NCI-H345 (cell line): ENCODE measurements around the gene XRCC4.
"Not testable (repeated sequence)": the region's sequence is repeated elsewhere in the genome, so short reads cannot be mapped to it uniquely, and the experiment has no call there.

Experiments
- DNase-seq: peaks from one replicate; lab custom pipeline; 2025; lab: John Stamatoyannopoulos, UW

The XRCC4 gene

DNA sequence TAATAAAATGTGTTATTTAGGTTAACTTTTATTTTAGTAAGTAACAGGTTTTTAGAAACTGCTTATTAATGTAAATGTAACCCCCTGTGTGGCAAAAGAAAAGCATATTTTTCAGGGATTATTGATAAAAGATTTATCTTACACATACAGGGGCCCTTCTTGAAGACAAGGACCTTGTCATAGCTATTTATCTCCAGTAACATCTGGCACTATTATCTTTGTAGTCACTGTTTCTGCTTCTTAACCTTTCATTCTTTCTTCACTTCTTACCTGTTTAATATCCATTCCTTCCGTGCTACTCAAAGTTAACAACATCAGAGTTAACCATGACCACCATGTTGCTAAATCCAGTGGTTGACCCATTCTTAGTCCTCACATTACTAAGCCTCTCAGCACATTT lies 276.4 kb downstream of the XRCC4 start:
- DNase-seq = no peak

DNA sequence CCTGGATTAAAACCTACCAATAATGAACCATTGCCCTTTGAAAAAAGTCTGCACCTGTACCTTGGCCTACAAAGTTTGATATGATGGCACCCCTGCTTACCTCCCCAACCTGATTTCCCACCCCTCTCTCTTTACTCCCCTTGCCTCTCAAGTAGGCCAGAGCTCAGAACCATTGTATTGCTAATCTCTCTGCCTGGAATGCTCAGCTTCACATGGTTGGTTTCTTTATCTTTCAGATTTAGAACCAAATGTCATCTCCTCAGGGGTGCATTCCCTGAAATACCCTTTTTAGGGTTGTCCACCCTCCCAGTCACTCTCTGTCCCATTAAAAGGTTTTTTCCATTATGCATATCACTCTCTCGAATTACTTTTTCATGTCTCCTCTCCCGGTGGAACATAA lies 277.6 kb downstream of the XRCC4 start:
- no peak for DNase-seq

DNA sequence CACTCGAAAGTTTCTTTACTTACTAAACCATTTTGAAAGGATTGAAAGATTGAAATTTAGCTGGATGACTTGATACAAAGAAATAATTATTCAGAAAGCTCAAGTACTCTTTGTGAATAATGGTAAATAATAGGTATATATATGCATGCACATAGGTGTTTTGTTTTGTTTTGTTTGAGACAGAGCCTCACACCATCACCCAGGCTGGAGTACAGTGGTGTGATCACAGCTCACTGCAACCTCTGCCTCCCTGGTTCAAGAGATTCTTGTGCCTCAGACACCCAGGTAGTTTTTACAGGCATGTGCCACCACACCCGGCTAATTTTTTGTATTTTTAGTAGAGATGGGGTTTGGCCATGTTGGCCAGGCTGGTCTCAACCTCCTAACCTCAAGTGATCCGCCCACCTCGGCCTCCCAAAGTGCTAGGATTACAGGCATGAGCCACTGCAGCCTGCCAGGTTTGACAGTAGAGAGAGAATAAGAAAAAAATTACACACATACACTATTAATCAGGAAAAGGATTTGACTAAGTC lies 278.2 kb downstream of the XRCC4 start:
- DNase-seq = not testable (repeated sequence)

DNA sequence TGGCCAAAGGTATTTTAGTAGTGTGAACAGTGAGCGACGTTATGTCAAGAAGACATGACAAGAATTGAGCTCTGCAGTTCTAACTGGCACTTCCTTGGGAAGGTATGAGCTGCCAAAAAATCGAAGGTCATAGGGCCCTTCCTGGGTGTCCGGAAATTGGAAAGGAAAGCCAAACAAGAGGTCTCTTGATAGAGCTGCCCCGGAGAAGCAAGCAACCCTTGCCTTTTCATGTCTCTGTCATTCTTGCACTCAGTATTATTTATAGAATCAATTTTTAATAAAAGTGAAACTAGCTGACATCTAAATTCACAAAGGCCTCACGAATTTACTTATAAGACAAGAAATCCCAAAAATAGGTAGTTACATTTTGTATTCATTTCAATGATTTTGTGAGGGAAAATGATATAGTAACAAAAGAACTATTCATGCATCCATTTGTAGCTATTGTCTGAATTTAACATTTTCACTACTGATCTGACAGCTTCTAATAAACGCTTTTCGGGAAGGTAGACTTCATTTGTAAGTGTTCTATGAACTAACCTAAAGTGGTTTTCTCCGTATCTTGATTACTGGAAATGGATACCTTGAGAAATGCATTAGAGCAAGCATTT lies 280.4 kb downstream of the XRCC4 start:
- DNase-seq = no peak

DNA sequence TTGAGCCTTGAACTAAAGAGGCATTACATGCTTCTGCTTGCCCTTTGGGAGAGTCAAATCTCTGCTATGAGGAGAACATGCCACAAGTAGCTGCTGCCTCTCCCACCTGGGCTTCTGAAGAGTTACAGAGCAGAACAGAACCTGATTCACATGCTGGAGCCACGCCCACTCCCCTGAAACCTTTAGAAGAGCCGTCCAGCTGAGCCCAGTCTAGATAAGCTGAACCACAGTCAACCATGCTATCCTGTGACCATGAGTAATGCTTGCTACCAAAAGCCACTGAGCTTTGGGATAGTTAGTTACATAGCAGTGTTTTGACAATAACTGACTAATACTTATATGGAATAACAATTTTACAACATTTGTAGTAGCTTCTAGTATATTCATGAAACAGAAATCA lies 283.2 kb downstream of the XRCC4 start:
- no peak for DNase-seq

DNA sequence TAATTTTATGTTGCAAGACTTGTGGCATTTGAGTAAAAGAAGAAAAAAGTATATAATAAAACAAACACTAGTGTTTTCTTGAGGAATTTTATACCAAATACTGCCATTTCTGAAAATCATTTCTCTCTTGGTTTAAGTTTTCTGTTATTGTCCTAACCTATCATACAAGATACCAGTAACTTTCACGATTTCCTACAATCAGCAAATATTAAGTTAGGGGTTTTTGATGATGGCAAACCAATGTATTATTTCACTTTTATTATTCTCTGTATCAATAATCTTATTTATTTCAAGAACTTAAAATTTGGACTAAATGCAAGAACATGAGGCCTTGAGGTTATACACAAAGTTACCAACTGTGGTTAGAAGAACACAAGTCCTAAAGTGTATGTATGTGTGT lies 285.2 kb downstream of the XRCC4 start:
- no peak for DNase-seq

DNA sequence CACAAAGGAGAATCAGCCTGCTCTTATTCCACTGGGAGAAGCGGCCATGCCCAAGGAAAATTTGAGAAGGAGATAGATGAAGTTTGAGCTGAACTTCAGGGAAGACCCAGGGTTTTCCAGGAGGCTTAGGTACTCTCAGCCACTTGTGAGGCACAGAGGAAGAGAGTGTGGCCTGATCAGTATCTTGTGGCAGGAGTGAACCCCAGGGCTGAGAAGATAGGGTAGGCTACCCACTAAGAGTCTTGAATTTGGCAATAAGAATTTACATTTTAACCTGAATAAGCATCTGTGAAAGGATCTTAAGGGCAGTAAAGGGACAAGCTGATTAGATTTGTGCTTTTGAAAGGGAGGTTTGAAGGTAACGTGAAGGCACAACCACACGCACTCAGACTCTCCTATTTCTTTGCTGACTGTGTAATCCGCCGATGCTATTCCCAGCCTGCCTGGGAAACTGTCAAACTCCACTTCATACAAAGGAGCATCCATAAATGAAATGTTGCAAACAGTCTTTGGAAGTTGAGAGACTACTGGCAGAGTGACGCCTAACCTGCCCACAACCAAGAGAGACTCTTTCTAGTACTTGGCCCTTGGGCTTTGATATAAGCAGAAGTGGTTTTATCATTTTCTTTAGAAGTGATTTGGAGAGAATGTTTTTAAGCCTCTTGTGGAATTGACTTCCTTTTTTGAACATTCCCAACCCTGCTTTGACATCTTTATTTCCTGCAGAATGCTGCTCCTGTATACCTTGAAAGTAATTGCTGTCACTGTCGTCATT lies 286.0 kb downstream of the XRCC4 start:
- DNase-seq = no peak

DNA sequence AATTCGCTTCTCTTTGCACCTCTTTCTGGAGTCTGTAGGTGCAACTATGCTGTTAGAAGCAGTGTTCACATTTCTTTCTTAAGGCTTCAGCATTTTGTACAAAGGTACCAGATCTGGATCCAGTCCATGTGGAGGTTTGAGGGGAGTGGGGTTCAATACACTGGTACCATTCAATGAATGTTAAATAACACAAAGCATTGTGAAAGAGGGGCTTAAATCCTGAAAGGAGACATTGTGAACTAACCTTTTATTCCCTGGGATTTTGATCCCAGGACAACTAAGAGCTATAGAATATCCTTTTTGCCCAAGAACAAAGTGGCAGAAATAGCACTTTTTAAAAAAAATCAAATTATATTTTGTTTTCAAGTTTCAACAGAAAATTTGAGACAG lies 286.5 kb downstream of the XRCC4 start:
- DNase-seq = no peak

DNA sequence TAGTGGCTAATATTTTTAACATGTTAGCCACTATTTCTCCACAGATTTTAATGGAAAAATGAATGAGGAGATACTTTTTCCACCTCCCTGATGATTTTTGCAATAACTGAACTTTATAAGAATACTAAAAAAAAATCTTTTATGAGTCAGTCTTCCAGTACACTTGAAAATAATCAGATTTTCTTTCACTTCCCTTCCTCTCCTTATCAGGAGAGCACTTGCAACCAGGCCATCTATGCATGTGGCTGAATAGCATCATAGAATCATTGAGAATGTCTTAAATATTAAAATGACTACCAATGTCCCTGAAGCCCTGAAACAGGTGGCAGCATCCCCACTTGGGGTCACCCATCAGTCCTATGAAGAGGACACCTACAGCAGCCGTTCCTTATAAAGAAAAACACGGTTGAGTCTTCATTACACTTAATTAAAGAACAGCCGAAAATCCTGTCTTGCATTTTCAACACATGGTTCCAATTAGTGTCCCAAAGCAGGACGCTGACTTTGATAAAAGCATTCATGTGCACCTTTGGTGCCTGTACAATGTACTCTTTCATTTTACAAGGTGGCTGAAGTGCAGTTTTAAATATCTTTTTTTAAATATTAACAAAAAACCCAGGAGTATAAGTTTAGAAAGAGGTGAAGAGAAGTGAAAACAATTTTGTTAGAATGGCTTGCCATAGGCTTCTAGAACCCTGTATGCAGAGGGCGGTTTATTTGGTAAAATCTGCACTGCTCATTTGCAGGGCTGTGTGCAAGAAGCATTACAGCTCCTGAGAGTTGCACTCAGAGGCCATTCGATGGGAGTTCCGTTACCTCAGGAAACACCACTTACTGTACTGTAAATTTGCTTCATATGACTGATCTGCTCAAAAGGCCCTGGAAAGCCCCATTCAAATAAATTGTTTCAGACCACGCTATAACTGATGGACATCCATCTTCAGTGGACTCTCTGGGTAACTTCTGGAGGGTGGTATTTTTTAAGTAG lies 287.3 kb downstream of the XRCC4 start:
- DNase-seq = no peak

DNA sequence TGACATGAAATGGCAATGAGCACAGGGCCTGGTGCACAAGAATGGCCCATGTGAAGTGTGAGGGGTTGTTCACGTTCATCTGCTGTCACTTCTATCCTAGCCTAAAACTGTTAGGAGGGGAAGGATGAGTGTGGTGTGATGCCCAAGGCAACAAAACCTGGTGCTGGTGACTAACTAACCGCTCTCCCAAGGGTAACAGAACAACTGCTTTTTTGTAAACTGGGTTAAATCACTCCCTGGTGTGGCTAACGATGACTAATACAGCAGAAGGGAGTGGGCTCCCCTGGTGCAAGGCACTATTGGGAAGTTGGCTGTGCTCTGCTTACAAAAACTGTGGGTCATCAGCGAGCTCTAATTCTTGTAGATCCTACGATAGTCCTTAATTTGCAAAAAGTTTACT lies 291.0 kb downstream of the XRCC4 start:
- DNase-seq = no peak

DNA sequence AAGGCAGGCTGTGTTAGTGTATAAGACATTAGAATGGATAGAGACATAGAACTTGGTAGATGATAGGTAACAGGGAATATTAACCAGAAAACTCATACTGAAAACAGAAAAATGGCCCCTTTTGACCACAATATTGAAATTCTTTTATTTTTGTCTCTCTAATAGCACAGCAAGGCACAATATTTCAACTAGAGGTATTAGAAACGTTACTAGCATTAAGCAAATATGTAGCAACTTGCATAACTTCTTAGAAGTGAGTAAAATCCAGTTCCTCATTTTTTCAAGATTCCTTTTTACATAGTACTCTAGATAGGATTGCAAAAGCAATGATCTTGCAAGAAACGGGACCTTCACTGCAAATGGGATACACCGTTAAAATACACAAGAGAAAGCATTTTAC lies 291.5 kb downstream of the XRCC4 start:
- DNase-seq = no peak

DNA sequence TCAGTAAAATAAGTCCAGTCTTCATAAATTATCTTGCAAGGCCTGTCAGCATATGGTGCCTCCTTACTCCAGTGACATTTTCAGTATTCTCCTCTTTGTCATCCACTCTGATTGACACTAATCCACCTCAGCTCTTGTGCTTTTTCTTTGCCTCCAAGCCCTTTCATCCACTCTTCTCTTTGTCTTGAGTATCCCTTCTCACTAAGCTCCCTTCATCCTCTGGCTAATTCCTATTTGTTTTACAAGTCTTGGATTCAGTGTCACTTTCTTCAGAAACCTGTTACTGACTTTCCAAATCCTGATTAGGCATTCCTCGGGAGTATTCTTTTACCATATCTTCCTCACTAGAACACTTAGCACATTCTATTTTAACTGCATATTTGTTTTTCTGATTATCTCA lies 293.6 kb downstream of the XRCC4 start:
- DNase-seq = no peak

DNA sequence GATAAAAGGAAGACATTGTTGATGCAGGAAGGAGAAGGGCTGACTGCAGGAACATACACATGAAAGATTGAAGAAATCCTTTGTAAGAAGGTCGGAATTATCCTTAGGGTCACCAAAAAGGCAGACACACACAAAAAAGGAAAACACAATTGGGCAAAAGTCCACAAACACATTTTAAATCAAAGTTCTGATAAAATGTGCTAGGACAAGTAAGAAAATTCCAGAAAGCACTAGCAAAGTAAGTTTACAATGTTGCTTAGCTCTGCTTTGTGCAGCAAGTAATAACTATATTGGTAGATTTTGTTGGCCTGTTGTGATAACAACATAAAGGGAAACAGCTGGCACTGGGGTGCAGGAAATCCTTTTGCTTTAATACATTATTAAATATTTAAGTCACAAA lies 294.4 kb downstream of the XRCC4 start:
- DNase-seq = no peak

DNA sequence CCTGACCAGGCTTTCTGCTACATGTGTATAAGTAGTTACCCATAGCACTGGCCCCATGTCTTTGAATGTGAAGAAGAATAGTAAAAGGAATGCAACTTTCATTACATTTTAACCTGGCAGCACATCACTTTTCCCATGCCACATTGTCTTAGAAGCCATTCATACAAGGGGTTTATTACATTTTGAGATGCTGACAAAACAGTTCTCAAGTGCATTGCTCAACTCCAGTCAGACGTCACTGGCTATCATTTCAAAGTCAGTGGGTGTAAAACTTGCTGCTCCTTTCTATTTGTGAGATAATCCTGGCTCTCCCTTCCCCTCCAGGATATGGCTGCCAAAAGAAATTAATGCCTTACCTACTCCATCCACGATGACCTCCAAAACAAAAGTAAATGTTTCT lies 297.2 kb downstream of the XRCC4 start:
- no peak for DNase-seq

DNA sequence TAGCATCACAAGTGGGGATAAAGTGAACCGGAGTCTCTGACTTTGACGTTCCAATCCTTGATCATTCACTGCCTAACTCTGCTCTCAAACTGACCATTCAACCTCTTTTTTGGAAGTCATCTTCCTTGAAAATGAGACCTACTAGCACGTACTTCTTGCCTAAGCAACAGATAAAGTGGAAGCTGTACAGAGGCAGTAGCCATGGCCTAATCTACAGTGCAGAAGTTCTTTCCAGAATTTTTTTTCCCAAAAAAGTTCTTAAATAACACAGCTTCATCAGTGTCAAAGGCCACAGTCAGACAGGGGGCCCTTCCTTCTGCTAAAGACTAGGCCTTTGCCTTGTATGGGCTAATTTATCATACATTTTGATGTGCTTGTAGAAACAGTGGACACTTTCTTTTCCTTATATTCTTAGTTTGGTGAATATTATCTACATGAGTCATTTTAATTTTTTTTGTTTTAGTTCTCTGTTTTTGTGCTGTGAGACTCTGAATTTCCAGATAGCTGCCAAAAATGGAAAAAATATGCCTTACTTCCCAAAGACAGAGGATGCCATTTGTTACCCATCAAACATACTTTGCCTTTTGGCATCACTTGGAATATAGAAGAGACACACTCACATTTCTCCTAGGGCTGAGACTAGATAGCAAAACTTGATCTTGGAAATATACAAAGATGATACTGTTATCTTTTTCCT lies 297.9 kb downstream of the XRCC4 start:
- DNase-seq = no peak

DNA sequence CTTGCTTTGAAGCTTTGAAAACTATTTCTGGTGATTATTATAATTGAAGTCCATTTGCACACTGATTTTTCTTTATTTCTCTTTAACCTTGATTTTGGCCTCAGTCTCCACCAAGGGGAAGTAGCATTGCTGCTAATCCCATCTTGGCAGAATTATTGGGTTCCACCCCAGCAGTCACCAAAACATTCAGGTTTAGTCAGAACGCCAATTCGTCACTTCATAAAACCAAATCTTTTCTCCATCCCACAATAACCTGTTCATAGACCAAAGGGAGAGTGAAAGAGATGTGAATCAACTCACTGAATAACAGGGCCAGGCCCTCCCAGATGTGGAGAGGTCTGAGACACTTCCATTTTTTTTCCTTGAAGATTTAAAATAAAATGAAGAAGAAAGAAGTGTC lies 299.1 kb downstream of the XRCC4 start:
- DNase-seq = no peak

DNA sequence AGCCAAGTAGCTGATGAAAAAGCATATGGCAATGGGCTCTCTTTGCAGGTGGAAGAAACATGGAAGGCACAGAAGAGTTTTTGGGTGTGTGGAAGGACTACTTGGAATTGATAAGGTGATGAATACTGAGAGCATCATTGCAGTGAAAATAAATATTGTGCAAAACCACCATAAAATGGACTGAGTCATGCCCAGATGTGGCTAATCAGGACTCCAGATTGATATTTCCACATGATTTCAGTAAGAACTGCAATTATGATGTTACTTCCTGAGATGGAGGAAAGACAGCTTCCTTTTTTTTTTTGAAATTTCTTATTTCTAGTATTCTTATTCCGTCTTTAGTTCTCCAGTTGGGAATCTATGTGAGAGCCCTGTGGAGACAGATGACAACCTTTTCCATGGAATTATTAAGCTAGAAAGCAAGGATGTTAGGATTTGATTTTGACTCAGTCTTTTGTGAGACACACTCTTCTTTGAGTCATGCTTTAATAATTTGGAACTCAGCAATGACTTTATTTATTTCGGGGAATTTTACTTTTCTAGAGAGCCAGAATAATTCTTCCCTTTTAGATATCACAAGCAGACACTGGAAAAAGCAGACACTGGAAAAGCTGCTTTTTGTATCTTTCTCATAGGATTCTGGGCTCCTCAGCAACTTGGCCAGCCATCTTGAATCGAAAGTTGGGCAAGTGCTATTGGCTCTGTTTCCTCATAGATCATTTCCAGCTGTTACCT lies 300.0 kb downstream of the XRCC4 start:
- no peak for DNase-seq

DNA sequence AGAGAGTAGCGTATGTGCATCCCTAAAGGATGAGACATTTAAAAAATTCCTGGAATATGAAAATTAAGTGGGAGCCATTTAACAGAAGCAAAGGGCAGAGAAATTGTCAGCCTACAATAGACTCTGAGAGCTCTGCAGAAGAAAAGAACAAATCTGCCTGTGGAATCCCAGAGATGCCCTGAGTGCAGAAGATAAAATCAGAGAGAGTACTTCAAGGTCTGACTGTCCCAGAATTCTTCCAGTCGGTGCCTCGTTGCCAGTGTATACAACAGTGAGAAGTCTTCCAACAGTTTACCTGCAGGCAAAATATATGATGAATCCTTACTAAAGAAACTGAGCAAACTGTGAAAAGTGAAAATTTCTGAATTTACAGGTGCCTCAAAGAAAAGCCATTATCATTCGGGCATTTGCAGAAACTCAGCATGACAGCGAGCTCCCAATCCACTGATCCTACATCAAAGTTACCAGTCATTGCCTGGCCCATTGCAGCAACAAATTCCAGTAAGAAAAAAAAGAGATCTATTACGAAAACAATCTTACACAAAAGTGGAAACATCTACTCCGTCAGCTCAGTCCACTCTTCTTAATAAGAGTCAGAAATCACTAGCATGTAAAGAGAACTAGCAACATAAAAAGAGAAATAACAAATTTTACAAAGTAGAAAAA lies 301.4 kb downstream of the XRCC4 start:
- DNase-seq = no peak

DNA sequence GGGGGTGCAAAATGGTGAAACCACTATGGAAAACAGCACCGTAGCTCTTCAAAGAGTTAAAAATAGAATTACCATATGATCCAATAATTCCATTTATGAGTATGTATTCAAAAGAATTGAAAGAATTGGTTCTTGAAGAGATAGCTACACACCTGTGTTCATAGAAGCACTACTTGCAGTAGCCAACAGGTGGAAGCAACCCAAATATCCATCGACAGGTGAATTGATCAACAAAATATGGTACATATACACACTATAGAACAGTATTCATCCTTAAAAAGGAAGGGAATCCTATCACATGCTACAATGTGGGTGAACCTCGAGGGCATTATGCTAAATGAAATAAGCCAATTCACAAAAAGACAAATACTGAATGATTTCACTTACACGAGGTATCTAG lies 308.5 kb downstream of the XRCC4 start:
- DNase-seq = no peak

DNA sequence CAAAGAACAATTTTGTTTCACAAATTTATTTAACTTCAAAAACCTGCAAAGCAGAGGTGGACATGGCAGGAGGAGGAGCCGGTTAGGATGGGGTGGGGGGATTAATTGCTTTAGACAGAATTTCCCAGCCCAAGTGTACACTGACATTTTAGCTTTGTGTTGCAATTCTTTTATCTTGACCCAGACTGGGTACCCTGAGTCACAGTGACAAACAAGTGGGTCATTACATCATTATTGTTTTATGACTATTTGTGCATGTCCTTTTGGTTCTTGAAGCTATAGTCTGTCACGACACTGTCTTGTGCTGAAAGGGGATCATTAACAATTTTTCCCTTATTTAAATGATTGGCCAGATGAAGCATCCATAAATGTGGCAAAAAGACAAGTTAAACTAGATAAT lies 309.7 kb downstream of the XRCC4 start:
- no peak for DNase-seq

DNA sequence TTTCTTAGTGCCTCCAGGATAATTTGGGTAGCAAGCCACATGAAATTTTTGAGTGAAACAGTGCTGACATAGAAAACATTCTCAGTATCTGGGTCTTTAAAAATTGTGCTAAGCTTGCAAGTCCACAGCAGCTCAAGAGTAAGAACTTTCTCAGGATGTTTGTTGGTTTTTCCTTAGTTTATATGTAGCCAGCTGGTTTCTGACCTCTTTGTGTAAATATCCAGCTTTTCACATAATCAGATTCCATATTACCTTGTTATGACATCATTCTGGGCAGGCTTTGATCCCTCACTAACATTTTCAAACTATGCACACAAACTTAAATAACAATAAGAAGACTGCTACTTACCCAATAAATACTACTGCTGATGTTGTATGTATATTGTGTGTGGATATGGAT lies 311.3 kb downstream of the XRCC4 start:
- no peak for DNase-seq
